GM06990 (cell line): Measurements from ENCODE around the gene CELSR1.

ENCODE experiments used
- DNase-seq: peaks from one replicate; pipeline ENCODE4 v3.0.0-alpha.2; 2011; ENCODE audit not compliant: insufficient read length; ENCODE audit errors: extremely low read depth
- H3K27me3 ChIP-seq: replicated peaks from 2 replicates; pipeline ENCODE4 v1.6.0; 2011; ENCODE audit warnings: low read length; ENCODE audit not compliant: control insufficient read depth, insufficient read depth
- H3K36me3 ChIP-seq: 2 replicates; pipeline ENCODE4 v1.5.1; 2011; ENCODE audit warnings: low read length; ENCODE audit not compliant: control insufficient read depth, insufficient read depth
- H3K4me3 ChIP-seq: replicated peaks from 2 replicates; pipeline ENCODE4 v1.5.1; 2011; ENCODE audit warnings: low read depth, mild to moderate bottlenecking, control low read depth, low read length
- CTCF ChIP-seq: IDR thresholded peaks from 2 replicates; pipeline ENCODE4 v1.5.1; 2011; ENCODE audit warnings: low read length, control low read depth, mild to moderate bottlenecking, inconsistent platforms; ENCODE audit not compliant: insufficient read depth, poor library complexity, severe bottlenecking

The CELSR1 gene

GRCh38 chr22:46373921-46374662 lies 163.3 kb downstream of the CELSR1 start:
- no peak for DNase-seq
- TF ChIP-seq CTCF = no peak

GRCh38 chr22:46373159-46373558 lies 164.3 kb downstream of the CELSR1 start:
- DNase-seq = no peak
- Histone ChIP-seq H3K27me3 (no peaks in the 10 kb centered on the region; the same call in 1 of the 2 replicates), H3K4me3 (no peak overlapping the region), H3K36me3 (no peaks in the 10 kb centered on the region)
- no peak for TF ChIP-seq CTCF

More at GRCh38 chr22:46373921-46374662, 163.3 kb downstream of the CELSR1 start:
- H3K27me3 ChIP-seq = no peaks in the 10 kb centered on the region; the same call in 1 of the 2 replicates
- no peak overlapping the region for H3K4me3 ChIP-seq
- no peaks in the 10 kb centered on the region for H3K36me3 ChIP-seq

GRCh38 chr22:46372686-46373085 lies 164.7 kb downstream of the CELSR1 start:
- DNase-seq = no peak
- Histone ChIP-seq H3K27me3 (no peaks in the 10 kb centered on the region; the same call in 1 of the 2 replicates), H3K4me3 (no peak overlapping the region), H3K36me3 (no peaks in the 10 kb centered on the region)
- no peak for TF ChIP-seq CTCF

- no peaks in the 10 kb centered on the region for H3K36me3 ChIP-seq
- no peak for TF ChIP-seq CTCF
- no peaks in the 10 kb centered on the region; the same call in 1 of the 2 replicates for H3K27me3 ChIP-seq
- H3K4me3 ChIP-seq = no peak overlapping the region
- no peak for DNase-seq
Observed at GRCh38 chr22:46371623-46372226, 165.7 kb downstream of the CELSR1 start.

- no peak for DNase-seq
- H3K27me3 ChIP-seq = no peaks in the 10 kb centered on the region; the same call in 1 of the 2 replicates
- no peak for TF ChIP-seq CTCF
- H3K36me3 ChIP-seq = no peaks in the 10 kb centered on the region
- H3K4me3 ChIP-seq = no peak overlapping the region
Observed at GRCh38 chr22:46370584-46371291, 166.7 kb downstream of the CELSR1 start.
